ENCODE results near the gene SEC61B.

GRCh38 chr9:99211746-99212145 lies 10.3 kb upstream of the SEC61B start:
- TF ChIP-seq CTCF (IDR thresholded peaks at IDR 0.05; ENCODE audit: low read depth, low read length) (no peak), EZH2phosphoT487 (IDR thresholded peaks at IDR 0.05; ENCODE audit: low read depth) (no peak)

Measured in OCI-LY3 (cell line).